HG03108 (cell line): ENCODE results near the gene HARS1.
"Not testable (repeated sequence)": the region's sequence is repeated elsewhere in the genome, so short reads cannot be mapped to it uniquely, and the experiment has no call there.

ENCODE experiments used
- ATAC-seq: cut with Tn5 transposase; IDR thresholded peaks from one replicate; pipeline ENCODE4 v1.9.1; 2021; ENCODE audit warnings: moderate library complexity; ENCODE audit not compliant: unreplicated experiment

HARS1 gene

DNA sequence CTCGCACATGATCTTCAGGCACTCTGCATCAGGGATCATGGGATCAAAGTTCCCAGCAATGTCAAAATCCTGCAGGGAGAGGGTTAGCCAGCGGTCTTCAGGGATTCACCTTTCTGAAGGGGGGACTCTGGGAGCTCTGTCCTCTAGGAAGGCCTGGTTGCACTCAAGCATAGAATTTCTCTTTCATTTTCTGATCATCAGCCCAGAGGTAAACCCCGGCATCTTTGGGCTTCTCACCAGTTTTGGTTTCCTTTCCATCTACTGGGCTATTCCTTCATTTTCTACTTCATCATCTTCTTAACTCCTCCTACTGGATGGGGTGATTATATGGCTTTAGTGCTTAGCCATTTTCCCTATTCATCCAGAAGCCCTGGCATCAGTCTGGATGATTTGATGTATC is 13.2 kb downstream of the HARS1 start:
- no peak for ATAC-seq

DNA sequence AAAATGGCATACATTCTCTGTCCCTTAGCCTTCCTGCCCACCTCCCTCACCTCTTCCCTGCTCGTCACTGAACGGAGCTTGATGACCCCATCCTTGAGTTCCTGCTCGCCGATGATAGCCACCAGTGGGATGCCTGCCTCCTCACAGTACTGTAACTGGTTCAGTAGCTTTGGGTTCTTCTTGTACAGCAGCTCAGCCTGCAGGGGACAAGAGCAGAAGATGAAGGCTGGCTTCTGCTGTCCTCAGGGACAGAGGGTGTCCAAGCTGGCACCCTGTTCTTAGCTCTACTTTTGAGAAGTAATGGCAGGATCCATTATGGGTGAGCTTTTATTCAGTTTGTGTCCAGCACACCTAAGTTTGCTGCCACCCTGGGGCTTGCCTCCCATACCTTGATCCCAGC is 16.5 kb downstream of the HARS1 start:
- no peak for ATAC-seq

DNA sequence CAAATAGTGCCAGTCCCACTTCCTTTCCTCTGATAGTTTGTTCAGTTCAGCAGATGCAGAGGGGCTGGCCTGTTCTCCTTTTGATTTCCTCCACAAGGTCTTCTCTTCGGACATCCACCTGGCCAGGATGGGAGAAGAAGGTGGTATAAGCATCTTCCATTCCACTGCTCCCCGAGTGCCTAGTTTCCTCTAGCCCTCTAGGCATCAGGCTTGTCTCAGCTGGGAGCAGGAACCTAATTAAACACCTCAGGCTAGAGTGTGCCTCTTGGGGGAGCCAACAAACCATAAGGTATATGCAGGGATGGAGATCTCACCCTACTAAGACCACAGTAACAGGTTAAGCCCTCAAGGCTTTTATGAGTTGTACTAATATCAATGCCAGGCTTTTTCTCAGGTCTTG is 17.0 kb downstream of the HARS1 start:
- no peak for ATAC-seq

DNA sequence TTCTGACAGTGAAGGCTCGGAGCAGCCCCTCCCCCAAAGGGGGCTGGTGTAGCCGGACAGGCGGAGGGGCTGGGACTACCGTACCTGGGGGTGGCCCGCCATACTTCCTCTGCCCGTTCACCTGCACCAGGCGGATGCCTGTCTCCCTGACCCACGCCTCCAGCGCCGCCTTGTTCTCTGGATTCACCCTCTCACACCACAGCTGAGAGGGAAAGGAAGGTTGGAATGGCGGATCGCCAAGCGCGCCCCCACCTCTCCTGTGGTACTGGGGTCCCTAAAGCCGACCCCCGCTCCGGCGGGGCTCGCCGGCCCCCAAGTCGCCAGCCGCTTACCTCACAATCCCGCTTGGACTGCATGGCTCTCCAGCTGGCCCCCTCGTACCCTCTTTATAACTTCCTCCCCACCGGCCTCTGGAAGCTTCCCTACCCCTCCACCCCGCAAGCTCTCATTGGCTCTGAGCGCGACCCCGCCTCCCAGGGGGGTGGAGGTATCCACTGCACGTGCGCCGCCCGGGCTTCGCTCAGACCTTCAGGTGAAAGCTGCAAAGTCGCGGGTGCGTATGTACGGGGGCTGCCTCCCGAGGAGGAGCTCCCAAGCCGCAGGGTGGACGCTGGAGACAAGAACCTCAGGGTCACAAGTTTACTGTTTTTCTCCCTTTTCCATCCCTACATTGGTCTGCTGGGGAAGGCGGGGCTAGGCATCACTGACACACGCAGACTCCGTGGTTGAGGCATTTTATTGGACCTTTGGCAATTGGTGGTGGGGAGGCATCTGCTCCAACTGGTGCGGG is 17.8 kb downstream of the HARS1 start, which contains the start of gene DND1:
Gene DND1, minus strand, starts transcription at position 390 of the 790 bp plus-strand sequence. Its CDS starts 34 bp downstream, at position 356.
- no peak for ATAC-seq

DNA sequence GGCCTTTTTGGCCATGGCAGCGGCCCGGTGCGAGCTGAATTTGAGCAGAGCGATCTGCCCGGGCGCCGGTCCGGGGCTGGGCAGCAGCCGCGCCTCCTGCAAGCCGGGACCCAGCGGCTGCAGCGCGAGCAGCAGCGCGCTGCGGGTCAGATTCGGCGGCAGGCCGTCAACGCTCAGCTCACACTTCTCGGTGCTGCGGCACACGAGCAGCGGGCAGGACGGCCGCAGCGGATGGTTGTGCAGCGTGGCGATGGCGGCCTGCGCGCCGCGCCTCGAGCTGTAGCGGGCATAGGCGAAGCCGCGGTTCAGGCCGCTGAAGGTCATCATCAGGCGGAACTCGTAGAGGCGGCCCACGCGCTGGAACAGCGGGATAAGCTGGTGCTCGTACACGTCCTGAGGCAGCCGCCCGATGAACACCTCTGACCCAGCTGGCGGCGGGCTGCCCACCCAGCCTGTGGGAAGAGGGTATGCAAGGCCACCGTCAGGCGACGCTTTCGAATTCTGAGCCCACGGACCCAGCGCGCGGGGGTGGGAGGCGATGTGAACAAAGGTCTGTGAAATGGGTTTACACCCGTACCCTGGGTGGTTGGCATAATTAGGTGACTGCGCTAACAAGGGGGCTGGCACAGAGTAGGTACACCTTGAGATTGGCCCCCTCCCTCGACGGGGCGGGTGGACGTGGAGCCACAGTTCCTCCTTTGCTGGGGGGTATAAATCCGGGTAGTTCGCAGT is 18.5 kb downstream of the HARS1 start:
- no peak for ATAC-seq

DNA sequence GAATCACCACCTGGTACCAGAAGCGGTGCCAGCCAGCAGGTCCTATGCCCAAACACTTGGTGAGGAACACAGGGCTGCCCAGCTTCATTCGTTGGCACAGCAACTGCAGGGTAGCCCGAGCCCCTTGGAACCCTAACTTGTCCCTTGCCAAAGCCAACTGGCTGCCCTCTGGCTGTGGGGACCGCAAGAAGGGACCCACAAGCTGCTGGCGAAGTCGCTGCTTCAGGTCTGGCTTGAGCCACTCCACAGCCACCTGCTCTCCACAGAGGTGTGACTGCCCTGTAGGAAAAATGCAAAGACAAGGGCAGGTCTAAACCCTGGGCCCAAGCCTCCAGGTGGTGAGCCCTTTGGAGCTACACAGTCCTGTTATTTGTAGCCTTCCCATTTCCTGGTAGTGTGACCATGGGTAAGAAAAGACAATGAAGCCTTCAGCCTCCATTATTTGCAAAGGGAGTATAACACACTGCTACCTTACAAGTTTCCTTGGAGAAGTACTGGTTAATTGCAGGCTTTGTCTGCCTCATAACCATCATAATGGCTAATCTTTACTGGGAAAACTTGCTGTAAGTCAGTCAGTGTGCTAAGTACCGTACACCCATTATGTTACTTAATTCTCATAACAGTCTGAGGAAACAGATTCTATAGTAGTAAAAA is 19.6 kb downstream of the HARS1 start:
- no peak for ATAC-seq

DNA sequence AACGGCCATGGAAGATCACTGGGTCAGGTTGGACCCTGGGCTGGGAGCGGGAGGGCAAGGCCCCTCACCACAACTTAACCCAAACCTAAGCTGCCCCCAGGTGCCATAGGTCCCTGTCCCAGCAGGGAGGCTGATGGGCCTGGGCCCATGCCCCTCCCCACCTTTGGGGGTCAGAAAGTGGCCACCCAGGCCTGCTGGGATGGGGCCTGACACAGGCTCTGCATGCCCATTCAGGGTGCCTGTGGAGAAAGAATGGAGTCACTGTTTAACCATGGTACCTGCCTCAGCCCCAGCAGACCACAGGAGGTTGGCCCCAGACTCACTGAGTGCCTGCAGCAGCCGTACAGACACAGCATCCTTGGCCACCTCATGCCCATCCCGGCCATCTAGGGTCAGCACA is 20.1 kb downstream of the HARS1 start:
- not testable (repeated sequence) for ATAC-seq

DNA sequence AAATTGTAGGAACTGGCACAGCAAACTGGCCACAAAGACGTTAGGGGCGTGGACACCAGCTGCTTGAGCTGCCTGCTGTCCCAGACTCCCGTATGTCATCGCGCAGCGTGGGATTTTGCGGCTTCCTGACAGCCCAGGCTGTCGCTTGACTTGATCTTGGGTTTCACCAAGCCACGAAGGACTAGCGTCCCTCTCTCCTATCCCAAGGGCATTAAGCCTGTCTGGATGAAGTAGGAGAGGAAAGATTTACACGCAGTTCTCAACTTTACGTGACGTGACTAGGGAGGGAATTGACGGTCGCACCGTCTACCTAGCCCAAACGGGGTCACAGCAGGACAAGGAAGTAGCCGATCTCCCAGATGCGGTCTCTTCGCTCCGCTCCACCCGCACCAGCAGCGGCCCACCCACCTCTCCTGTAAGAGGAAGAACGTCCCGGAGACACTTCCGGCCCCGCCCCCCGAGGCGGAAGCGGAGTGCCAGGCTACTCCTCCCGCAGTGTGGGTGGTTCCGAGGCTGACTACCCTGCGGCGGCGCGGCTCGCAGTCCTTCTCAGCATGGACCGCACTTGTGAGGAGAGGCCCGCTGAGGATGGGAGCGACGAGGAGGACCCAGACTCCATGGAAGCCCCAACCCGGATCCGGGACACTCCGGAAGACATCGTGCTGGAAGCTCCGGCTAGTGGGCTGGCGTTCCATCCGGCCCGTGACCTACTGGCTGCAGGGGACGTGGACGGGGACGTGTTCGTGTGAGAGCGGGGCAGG is 26.6 kb downstream of the HARS1 start, which contains the start of gene WDR55:
Gene WDR55, plus strand, starts transcription at position 546 of the 761 bp plus-strand sequence. Its CDS starts 9 bp downstream, at position 555.
- ATAC-seq, result peak; percentile 98

DNA sequence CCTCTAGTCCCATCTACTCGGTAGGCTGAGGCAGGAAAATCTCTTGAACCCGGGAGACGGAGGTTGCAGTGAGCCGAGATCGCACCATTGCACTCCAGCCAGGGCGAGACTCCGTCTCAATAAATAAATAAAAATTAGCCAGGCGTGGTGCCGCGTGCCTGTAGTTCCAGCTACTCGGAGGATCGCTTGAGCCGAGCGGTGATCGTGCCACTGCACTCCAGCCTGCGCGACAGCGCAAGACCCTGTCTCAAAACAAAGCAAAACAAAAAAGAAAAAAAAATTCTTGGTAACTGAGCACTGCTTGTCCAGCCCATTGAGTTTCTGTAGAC is 27.2 kb downstream of the HARS1 start:
- ATAC-seq, result no peak

DNA sequence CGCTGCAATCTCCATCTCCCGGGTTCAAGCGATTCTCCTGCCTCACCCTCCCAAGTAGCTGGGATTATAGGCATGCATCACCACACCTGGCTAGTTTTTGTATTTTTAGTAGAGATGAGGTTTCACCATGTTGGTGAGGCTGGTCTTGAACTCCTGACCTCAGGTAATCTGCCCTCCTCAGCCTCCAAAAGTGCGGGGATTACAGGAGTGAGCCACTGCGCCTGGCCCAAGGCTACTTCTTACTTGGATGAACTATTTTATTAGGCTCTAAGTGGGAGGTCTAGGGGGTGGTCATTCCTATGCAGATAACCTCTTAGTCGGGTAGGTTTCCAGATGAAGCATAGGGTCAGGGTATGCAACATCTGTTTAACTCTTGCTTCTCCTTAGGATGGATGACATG is 30.8 kb downstream of the HARS1 start:
- ATAC-seq, result not testable (repeated sequence)

DNA sequence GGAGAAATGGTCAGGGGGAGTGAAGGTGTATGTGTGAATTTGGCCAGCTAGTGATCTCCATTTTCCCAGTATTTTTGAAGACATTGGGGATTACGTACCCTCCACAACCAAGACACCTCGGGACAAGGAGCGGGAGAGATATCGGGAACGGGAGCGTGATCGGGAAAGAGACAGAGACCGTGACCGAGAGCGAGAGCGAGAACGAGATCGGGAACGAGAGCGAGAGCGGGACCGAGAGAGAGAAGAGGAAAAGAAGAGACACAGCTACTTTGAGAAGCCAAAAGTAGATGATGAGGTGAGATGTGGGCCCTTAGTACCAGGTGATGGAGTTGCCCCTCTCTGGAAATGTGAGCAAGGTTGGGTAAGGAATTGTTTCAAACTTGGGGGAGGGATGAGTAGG is 32.3 kb downstream of the HARS1 start:
- ATAC-seq, result no peak

DNA sequence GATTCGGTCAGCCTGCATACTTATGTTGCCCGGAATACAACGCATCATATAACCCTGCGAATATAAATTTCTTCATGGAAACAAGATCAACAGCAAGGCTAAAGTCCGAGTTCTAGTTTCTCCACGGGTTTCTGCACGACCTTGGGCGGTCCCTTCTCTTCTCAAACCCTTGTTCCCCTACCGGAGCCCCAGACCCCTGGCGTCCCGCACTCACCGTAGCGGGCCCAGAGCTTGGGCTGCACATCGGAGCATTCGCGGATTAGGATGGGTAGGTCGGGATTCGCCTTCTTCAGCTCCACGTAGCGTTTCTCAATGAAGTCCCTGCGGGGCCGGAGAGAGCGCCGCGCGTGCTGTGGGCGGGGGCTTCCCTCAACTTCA is 44.1 kb downstream of the HARS1 start:
- ATAC-seq, result no peak

DNA sequence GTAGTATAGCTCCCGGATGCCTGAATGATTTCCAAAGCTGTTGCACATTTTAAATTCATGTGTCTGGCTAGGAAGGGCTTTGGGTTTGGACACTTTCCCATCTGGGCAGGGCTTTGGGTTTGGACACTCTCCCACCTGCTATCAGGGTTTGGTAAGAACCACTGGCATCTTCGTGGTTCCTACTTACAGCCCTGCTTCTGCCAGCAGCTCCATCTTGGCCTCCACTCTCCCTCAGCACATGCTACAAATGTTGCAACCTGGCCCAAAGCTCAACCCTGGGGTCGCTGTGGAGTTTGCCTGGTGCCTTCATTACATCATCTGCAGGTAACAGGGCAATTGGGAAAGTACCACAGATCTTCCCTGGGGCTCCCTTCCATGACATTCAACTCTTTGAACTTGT is 48.5 kb downstream of the HARS1 start:
- no peak for ATAC-seq

DNA sequence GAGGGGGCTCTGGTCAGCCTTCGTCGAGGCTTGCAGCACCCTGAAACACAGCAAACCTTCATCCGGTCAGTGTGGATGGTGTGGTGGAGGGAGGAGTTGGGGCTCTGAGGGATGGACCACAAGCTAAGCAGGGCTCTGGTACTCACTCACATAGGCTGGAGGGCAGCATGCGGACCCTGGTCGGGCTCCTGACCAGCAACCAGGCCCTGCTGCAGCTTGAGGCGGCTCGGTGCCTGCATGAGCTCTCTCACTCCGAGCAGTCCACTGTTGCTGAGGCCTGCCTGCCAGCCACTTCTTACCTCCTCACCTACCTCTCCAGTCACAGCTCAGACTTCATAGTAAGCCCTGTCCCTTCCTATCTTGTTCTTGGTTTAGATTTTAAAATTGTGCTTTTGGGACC is 49.5 kb downstream of the HARS1 start:
- no peak for ATAC-seq

DNA sequence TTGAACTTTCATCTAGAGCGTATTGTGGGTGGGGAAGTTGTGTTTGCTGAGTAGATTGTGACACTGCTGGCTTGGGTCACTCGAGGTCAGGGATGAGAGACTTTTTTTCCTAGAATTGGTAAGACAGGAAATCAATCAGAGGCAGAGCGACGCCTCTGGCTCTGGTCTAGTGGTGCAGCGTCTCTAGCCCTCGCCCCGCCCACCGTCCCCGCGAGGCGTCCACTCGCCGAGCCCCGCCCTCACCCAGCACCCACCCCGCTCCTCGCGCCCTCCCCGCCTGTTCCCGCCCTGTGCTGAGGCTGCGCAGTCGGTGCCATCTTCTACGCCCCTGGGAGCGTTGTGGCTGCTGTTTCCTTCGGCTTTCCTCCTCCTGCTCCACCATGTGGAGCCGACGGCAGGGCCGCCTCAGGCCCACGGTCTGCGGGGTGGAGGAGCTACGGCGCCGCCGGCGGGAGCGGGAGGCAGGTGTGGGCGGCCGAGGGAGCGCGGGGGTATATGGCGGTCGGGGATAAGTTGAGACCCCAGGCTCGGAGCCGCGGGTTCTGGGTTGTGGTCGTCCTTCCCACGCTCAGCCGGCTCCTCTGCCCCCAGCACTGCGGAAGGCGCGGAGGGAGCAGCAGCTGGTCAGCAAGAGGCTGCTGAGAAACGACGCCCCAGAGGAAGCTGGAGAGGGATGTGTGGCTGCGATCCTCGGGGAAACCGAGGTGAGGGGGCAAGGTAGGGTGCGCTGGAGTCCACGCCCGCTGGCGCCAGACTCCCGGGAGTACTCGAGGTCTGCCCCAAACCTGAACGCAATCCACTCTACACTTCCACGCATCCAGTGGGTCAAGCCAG is 51.8 kb downstream of the HARS1 start, which contains the start of gene TMCO6:
Gene TMCO6, plus strand, starts transcription at position 304 of the 834 bp plus-strand sequence. Its CDS starts 77 bp downstream, at position 381.
- ATAC-seq, result peak; percentile 95

DNA sequence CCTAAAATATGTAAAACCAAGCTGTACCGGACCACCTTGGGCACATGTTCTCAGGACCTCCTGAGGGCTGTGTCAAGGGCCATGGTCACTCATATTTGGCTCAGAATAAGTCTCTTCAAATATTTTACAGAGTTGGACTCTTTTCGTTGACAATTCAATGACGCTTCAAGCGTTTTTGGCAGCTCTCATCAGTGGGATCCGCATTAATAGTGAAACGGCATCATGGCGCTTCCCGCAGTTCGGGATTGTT is 52.3 kb downstream of the HARS1 start:
- not testable (repeated sequence) for ATAC-seq

DNA sequence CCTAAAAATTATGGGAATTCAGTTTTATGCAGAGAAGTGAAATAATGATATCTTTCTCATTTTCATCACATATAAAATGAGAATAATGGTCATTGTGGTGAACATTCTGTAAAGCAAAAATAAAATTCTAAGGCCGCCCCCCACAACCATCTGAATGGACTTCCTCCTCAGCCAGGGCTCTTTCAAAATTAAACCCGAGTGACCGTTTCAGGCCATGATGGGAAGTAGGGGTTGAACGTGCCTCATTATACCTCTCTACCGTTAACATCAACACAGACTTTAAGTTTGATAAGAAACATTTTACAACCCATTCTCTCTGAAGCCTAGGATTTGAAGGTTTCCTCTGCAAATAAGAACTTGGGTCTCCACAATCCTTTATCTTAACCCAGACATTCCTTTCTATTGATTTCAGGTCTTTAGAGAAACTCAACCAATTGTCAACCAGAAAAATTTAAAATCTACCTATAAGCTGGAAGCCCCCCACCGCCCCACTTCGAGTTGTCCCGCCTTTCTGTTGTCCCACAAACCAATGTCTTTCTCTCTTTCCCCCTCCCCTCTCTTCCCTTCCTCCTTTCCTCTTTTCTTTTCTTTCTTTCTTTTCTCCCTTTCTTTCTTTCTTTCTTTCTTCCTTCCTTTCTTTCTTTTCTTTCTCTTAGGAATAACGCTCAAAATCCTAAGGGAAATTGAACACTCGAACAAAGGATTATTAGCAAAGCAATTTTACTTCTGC is 53.6 kb downstream of the HARS1 start:
- no peak for ATAC-seq

DNA sequence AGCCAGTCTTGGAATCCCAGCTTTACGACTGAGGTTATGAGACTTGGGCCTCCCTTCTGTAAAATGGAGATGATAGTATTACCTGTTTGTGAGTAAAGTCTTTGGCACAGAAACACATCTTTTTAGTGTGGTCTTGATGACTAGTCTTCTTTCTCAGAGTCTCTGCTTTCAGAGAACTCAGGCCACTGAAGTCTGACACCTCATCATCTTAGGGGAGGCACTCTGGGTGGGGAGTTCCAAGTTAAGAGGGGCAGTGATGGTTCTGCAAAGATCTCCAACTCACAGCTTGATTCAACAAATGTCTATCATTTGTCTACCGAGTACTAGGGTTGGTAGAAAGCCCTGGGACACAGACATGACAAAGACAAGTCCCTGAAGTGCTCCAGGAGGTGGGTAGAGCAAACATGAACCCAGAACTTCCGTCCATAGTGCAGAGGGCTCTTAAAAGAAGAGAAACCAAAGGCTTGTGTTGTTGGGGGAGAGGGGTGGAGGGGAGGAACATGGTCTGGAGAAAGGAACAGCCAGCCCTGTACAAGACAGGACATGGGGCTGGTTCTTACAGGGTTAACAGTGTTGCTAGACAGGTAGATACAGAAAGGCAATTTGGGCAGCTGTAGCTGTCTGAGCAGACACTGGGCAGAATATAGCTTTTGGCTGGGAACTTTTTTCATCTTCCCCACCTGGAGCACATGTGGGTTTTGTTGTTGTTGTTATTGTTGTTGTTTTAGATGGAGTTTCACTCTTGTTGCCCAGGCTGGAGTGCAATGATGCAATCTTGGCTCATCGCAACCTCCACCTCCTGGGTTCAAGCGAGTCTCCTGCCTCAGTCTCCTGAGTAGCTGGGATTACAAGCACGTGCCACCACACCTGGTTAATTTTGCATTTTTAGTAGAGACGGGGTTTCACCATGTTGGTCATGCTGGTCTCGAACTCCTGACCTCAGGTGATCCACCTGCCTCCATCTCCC is 55.6 kb downstream of the HARS1 start:
- no peak for ATAC-seq

DNA sequence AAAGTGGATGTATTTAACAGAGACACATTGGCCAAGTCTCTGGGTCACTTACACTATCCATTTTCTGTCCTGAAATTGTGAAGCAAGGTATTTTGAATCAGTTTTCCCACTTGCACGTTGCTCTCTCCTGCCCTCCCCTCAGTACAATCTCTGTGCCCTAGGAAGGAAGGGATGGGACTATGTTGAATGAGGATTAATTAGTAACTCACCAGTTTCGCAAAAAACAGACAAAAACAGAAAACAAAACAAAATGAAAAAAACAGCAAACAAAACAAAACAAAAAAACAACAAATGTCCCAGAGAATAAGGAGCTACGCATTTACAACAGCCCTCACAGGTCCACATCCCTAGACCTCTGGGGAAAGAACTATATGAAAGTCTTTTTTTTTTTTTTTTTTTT is 57.1 kb downstream of the HARS1 start:
- no peak for ATAC-seq
